Endothelial cell of umbilical vein (primary cell): ENCODE results near the gene SPTSSA. TPM values are rescaled to one million over a fixed set of nuclear protein-coding genes. Genes with fewer than 3 reads are reported as not detected.

ENCODE experiments used
- BruUV-seq: library from RNA; stranded (reverse); fragments of 400-500 nt; replicated peaks from 2 replicates; lab custom pipeline; 2021; lab: Mats Ljungman, UMichigan
- CTCF ChIA-PET: fragments of 300-600, 350-600 bp; sonication (Branson Sonifier 250); formaldehyde crosslinking; loops from one replicate; lab custom pipeline; 2021; ENCODE audit warnings: antibody characterized with exemption, inconsistent platforms; lab: Charles Lee
- POLR2A ChIA-PET: fragments of 300-600, 350-600 bp; sonication (Branson Sonifier 250); formaldehyde crosslinking; loops from one replicate; lab custom pipeline; 2021; ENCODE audit warnings: antibody characterized with exemption, inconsistent platforms; lab: Charles Lee
- DNase-seq: peaks from one replicate; pipeline ENCODE4 v3.0.0-alpha.2; 2011; ENCODE audit warnings: low read depth, low spot score
- FAIRE-seq: peaks from 2 replicates; lab custom pipeline; 2011; peaks lifted over from hg19 to GRCh38; lab: Jason Lieb, UNC
- H2AFZ ChIP-seq: 2 replicates; pipeline ENCODE4 v1.6.0; 2012; ENCODE audit warnings: low read depth, low read length, control low read depth, inconsistent platforms
- H3K27ac ChIP-seq: 2 replicates; pipeline ENCODE4 v1.5.1; 2011; ENCODE audit warnings: low read depth, mild to moderate bottlenecking, control low read depth, low read length, moderate library complexity; ENCODE audit not compliant: insufficient read depth
- H3K27me3 ChIP-seq, 2 experiments: 2 replicates each; pipeline versions ENCODE4 v1.6.0 to v1.6.1; 2011; ENCODE audit warnings: low read length in 2 of 2, mixed read lengths in 1 of 2; ENCODE audit not compliant: control insufficient read depth in 2 of 2, insufficient read depth in 2 of 2
- H3K36me3 ChIP-seq, 2 experiments: 2 replicates in 1 of 2; 3 replicates in 1 of 2; pipeline ENCODE4 v1.5.1; 2011; ENCODE audit warnings: low read length in 2 of 2, mild to moderate bottlenecking in 1 of 2, moderate library complexity in 1 of 2; ENCODE audit not compliant: control insufficient read depth in 2 of 2, insufficient read depth in 2 of 2; ENCODE audit errors: extremely low read depth in 1 of 2
- H3K4me1 ChIP-seq: 3 replicates; pipeline ENCODE4 v1.5.1; 2011; ENCODE audit warnings: mild to moderate bottlenecking, low read length; ENCODE audit not compliant: control insufficient read depth, insufficient read depth; ENCODE audit errors: extremely low read depth
- H3K4me2 ChIP-seq: 2 replicates; pipeline ENCODE4 v1.6.1; 2011; ENCODE audit warnings: low read length, control low read depth, mixed read lengths; ENCODE audit not compliant: insufficient read depth
- H3K4me3 ChIP-seq, 3 experiments: fragments of 200-600 bp in 1 of 3; sonication (generic), shearing (Covaris generic) in 1 of 3; replicated peaks in 1 of 3; 2 replicates each; pipeline ENCODE4 v1.5.1; 2011 to 2016; ENCODE audit warnings: control low read depth in 3 of 3, low read length in 3 of 3, mild to moderate bottlenecking in 2 of 3, inconsistent platforms in 1 of 3, low read depth in 1 of 3, moderate library complexity in 1 of 3; ENCODE audit not compliant: insufficient read depth in 1 of 3
- H3K79me2 ChIP-seq: 2 replicates; pipeline ENCODE4 v1.6.0; 2012; ENCODE audit warnings: low read length, inconsistent platforms; ENCODE audit not compliant: control insufficient read depth, insufficient read depth
- H3K9ac ChIP-seq: replicated peaks from 2 replicates; pipeline ENCODE3; 2011; ENCODE audit warnings: low read length, control low read depth; ENCODE audit not compliant: insufficient read depth; ENCODE audit errors: extremely low read depth
- H3K9me1 ChIP-seq: replicated peaks from 3 replicates; pipeline ENCODE4 v1.6.0; 2011; ENCODE audit warnings: mild to moderate bottlenecking, low read length; ENCODE audit not compliant: control insufficient read depth, insufficient read depth; ENCODE audit errors: extremely low read depth
- H3K9me3 ChIP-seq: replicated peaks from 2 replicates; pipeline ENCODE4 v1.5.1; 2012; ENCODE audit warnings: low read length, inconsistent platforms; ENCODE audit not compliant: control insufficient read depth, insufficient read depth
- H4K20me1 ChIP-seq: replicated peaks from 2 replicates; pipeline ENCODE3; 2011; ENCODE audit warnings: mild to moderate bottlenecking, low read length; ENCODE audit not compliant: control insufficient read depth, insufficient read depth; ENCODE audit errors: extremely low read depth
- CTCF ChIP-seq, 2 donors: IDR thresholded peaks; 1 replicate in 1 of 2; 2 replicates in 1 of 2; pipeline ENCODE4 v1.5.1; 2011; ENCODE audit warnings: low read length in 2 of 2, mild to moderate bottlenecking in 2 of 2, moderate library complexity in 2 of 2, control low read depth in 1 of 2, inconsistent platforms in 1 of 2, low read depth in 1 of 2; ENCODE audit not compliant: insufficient read depth in 1 of 2; ENCODE audit errors: extremely low read depth in 1 of 2
- EZH2 ChIP-seq: IDR thresholded peaks from 2 replicates; pipeline ENCODE4 v1.6.1; 2012; ENCODE audit warnings: borderline replicate concordance, low read depth, mild to moderate bottlenecking, moderate library complexity, low read length, inconsistent platforms; ENCODE audit not compliant: severe bottlenecking
- FOS ChIP-seq: IDR thresholded peaks from 2 replicates; pipeline ENCODE4 v1.6.1; 2011; ENCODE audit warnings: mild to moderate bottlenecking, low read length, moderate library complexity, borderline replicate concordance; ENCODE audit not compliant: insufficient read depth
- GATA2 ChIP-seq: IDR thresholded peaks from 2 replicates; pipeline ENCODE4 v1.7.0; 2011; ENCODE audit warnings: low read depth, mild to moderate bottlenecking, moderate library complexity, mixed read lengths, low read length; ENCODE audit not compliant: insufficient read length, insufficient read depth
- JUN ChIP-seq: IDR thresholded peaks from 2 replicates; pipeline ENCODE4 v1.6.1; 2011; ENCODE audit warnings: borderline replicate concordance, low read depth; ENCODE audit not compliant: insufficient read length, insufficient read depth
- MAX ChIP-seq: IDR thresholded peaks from 2 replicates; pipeline ENCODE4 v1.6.1; 2011; ENCODE audit not compliant: insufficient read depth, insufficient read length
- MYC ChIP-seq: IDR thresholded peaks from one replicate; pipeline ENCODE4 v1.6.1; 2011; ENCODE audit warnings: mild to moderate bottlenecking, low read depth, low read length
- POLR2A ChIP-seq: IDR thresholded peaks from 2 replicates; pipeline ENCODE4 v1.6.1; 2012; ENCODE audit warnings: low read depth, mild to moderate bottlenecking, control low read depth, low read length
- POLR2AphosphoS5 ChIP-seq: IDR thresholded peaks from 2 replicates; pipeline ENCODE4 v1.6.1; 2012; ENCODE audit warnings: low read depth, mild to moderate bottlenecking, control low read depth, low read length, moderate library complexity; ENCODE audit not compliant: insufficient read depth
- dilution Hi-C: fragments of 300-500 bp; cut with MboI; formaldehyde crosslinking; loops from one replicate; pipeline ENCODE4 v1.15.0; 2019; ENCODE audit warnings: low sequenced_read_pairs; ENCODE audit not compliant: extremely low pct_ligation_motif_present
- intact Hi-C: fragments of 100-400 bp; cut with micrococcal nuclease; formaldehyde crosslinking; loops from one replicate; pipeline ENCODE4 v1.10.0; 2022
- polyA plus RNA-seq, 4 experiments: library from polyadenylated mRNA; depleted of rRNA in 3 of 4; stranded (reverse) in 3 of 4; unstranded in 1 of 4; fragments of >200 nt; gene quantifications; 2 replicates each; pipeline versions ENCODE4 v1.2.1 to v1.2.3, GENCODE V29; 2011 to 2012; ENCODE audit warnings: missing spikeins in 1 of 4
- total RNA-seq: library from RNA; stranded (reverse); gene quantifications from 2 replicates; pipeline ENCODE4 v1.2.3, GENCODE V29; 2021

Gene SPTSSA
- total and polyA plus RNA-seq, 2 donors (not counting 3 experiments of a cell fraction or from before 2014, with no cell fraction given): 21.3 to 24.3 TPM

GRCh38 chr14:34460841-34461240 lies 1.2 kb downstream of the SPTSSA start:
- Histone ChIP-seq H3K4me3 (peak overlapping the region; percentile 66 to 97 (median 88)), H3K27ac (peak overlapping the region; percentile 54), H2AFZ (no peak overlapping the region), H3K9ac (peak overlapping the region; percentile 80), H3K79me2 (peaks cover 43% of the 10 kb centered on the region), H3K4me1 (peaks cover 26% of the 10 kb centered on the region), H3K27me3 (no peaks in the 10 kb centered on the region), H3K9me3 (no peaks in the 10 kb centered on the region), H3K9me1 (no peaks in the 10 kb centered on the region), H3K4me2 (peak overlapping the region; percentile 99), H4K20me1 (no peaks in the 10 kb centered on the region), H3K36me3 (peaks cover 0 to 2% of the 10 kb centered on the region in 2 experiments)
- BruUV-seq: TSS peak; percentile 49
- ChIA-PET POLR2A (interaction anchor here (1.1 kb wide), 1 partner anchor 9 kb away, joined by 4 read pairs; no protein-coding TSS in a partner anchor), CTCF (interaction anchor here (1.0 to 1.2 kb wide), 4 partner anchors 8 to 138 kb away, joined by 3 to 4 read pairs (median 3); no protein-coding TSS in a partner anchor)
- DNase-seq (peak; percentile 52), FAIRE-seq (no peak)
- intact Hi-C loops: loop anchor here (5.0 kb wide), 1 partner anchor 76 kb away; the partner anchor contains the start of gene EAPP
- dilution Hi-C loops: no loop called here
- no peak for TF ChIP-seq POLR2A
- no peak for TF ChIP-seq MYC
- no peak for TF ChIP-seq POLR2AphosphoS5
- TF ChIP-seq CTCF (IDR thresholded peaks at IDR 0.05; ENCODE audit: extremely low read depth in 1 of 2, insufficient read depth in 1 of 2, low read depth in 1 of 2, low read length in 2 of 2): no peak
- TF ChIP-seq FOS: no peak
- no peak for TF ChIP-seq GATA2
- TF ChIP-seq MAX: no peak
- no peak for TF ChIP-seq EZH2
- TF ChIP-seq JUN: no peak
